Breast epithelium (tissue), 3 donors: ENCODE data around the gene TRIM4.
"Not testable (repeated sequence)": the region's sequence is repeated elsewhere in the genome, so short reads cannot be mapped to it uniquely, and the experiment has no call there.

Experiments
- POLR2AphosphoS5 ChIP-seq, 3 donors: sonication (generic); formaldehyde crosslinking; IDR thresholded peaks; one replicate each; pipeline ENCODE4 v1.6.1; 2017; ENCODE audit warnings: antibody characterized with exemption in 3 of 3
- TF ChIP-seq, protein P1 (sequence below), 3 donors: fragments of 450-650 bp; IDR thresholded peaks; one replicate each; pipeline ENCODE4 v1.5.1; 2016 to 2017; ENCODE audit warnings: antibody characterized with exemption in 3 of 3, mild to moderate bottlenecking in 3 of 3, moderate library complexity in 3 of 3

DNA sequence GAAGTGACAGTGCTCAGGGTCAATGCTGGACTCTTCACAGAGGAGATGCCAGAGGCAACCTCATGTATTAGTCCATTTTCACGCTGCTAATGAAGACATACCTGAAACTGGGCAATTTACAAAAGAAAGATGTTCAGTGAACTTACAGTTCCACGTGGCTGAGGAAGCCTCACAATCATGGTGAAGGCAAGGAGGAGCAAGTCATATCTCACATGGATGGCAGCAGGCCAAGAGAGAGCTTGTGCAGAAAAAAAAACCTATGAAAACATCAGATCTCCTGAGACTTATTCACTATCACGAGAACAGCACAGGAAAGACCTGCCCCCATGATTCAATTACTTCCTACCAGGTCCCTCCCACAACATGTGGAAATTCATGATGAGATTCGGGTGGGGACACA, 15.7 kb upstream of the TRIM4 start:
- TF ChIP-seq, protein P1, sequence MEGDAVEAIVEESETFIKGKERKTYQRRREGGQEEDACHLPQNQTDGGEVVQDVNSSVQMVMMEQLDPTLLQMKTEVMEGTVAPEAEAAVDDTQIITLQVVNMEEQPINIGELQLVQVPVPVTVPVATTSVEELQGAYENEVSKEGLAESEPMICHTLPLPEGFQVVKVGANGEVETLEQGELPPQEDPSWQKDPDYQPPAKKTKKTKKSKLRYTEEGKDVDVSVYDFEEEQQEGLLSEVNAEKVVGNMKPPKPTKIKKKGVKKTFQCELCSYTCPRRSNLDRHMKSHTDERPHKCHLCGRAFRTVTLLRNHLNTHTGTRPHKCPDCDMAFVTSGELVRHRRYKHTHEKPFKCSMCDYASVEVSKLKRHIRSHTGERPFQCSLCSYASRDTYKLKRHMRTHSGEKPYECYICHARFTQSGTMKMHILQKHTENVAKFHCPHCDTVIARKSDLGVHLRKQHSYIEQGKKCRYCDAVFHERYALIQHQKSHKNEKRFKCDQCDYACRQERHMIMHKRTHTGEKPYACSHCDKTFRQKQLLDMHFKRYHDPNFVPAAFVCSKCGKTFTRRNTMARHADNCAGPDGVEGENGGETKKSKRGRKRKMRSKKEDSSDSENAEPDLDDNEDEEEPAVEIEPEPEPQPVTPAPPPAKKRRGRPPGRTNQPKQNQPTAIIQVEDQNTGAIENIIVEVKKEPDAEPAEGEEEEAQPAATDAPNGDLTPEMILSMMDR (IDR thresholded peaks at IDR 0.05): not testable (repeated sequence)
- TF ChIP-seq POLR2AphosphoS5 (IDR thresholded peaks at IDR 0.05): not testable (repeated sequence)
